Eye (tissue), 1 donor: ENCODE data around the gene PTPN14.
A peak's percentile ranks its signal among the peaks of the same experiment; 100 is the strongest.
"Not testable (repeated sequence)": the region's sequence is repeated elsewhere in the genome, so short reads cannot be mapped to it uniquely, and the experiment has no call there.

Source experiments
- DNase-seq: peaks from one replicate; pipeline ENCODE4 v3.0.0-alpha.2; 2015

PTPN14 gene

GRCh38 chr1:214506972-214507431 lies 44.4 kb downstream of the PTPN14 start:
- DNase-seq: no peak

GRCh38 chr1:214505134-214505533 lies 46.3 kb downstream of the PTPN14 start:
- DNase-seq: no peak

- DNase-seq: no peak
Measured at GRCh38 chr1:214504330-214504729, 47.1 kb downstream of the PTPN14 start.

GRCh38 chr1:214503553-214503952 lies 47.8 kb downstream of the PTPN14 start:
- DNase-seq: no peak

DNA sequence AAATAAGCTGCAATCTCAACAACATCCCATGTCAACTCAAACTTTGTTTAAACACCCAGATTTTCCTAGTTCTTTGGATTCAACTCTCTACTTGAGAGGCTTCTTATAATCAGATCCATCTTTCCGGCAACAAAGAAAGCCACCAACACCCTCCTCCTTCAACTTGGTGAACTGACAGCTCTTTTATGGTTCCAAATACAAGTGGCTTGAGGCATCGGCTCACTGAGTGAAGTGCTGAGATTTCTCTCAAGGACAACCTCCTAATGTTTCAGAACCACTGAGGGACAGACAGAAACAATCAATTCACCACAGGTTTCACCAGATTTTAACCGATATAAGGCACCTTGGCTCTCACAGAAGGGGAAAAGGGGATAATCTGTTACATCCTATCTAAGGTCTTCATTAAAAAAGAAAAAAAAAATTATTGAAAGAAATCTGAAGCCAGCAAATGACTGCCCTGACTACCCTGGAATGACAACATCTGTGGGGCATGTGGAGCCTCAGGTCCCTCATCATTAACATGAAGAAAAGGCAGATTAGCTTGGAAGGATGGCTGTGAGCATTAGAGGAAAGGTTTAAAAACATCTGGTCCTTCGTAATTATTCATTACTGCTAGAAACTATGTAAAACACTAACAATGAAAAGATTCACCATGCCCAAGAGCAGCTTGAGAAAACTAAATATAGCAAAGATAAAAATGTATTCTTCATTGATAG lies 50.9 kb downstream of the PTPN14 start:
- peak; percentile 8 for DNase-seq

DNA sequence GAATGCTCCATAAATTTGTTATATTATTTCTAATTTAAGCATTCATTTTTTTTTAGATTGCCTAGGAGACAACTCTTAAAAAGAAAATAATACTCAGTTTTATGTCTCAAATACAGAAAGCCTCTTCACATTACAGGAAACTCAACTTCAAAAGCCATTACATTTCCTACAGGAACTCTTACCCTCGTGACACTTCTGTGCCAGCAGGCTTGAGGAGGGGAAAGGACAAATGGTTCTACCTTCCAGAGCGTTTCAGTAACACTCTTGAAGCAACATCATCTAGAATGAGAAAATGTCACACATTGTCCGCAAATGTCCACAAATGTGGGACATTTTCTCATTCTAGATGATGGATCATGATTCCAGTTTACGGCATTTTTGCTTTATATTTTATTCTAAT lies 51.7 kb downstream of the PTPN14 start:
- no peak for DNase-seq

- DNase-seq: no peak
Measured at GRCh38 chr1:214498021-214498420, 53.4 kb downstream of the PTPN14 start.

DNA sequence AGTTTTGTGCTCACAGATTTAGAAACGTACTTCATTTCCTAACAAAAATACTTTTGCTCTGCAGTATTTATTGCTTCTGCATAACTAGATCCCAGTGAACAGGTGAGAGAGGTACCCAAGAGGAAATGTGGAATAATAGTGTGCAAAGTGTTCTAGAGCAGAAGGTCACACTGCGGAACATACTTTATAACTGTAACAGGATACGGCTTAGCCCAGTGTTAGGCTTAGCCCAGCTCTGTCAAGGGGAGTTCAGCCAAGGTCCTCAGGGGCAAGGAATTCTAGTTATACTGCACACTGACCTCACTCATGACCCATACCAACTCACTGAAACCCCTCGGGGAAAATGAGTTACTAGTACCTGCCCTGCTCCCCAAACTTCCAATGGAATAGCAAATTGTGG lies 55.3 kb downstream of the PTPN14 start:
- DNase-seq: no peak

DNA sequence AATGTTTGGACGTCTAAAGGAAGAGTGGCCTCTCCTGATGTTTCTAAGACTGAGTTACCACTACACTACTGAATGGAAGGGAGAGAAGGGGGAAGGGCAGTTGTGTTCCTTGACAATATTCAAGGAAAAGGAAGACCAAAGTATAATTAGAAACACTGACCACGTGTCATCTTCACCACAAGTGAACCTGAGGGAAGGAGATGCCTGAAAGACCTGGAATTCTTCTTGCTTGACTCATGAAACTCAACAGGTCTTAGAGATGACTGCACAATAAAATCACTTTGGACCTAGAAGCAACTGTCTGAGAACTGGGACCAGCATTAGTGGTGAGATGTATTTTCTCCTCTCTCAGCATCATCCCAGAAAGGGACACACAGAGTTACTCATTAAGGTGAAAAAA lies 56.7 kb downstream of the PTPN14 start:
- no peak for DNase-seq

GRCh38 chr1:214494179-214494578 lies 57.2 kb downstream of the PTPN14 start:
- DNase-seq: not testable (repeated sequence)

- no peak for DNase-seq
Measured at GRCh38 chr1:214493126-214493796, 58.1 kb downstream of the PTPN14 start.

GRCh38 chr1:214492401-214493075 lies 58.9 kb downstream of the PTPN14 start:
- DNase-seq: no peak

DNA sequence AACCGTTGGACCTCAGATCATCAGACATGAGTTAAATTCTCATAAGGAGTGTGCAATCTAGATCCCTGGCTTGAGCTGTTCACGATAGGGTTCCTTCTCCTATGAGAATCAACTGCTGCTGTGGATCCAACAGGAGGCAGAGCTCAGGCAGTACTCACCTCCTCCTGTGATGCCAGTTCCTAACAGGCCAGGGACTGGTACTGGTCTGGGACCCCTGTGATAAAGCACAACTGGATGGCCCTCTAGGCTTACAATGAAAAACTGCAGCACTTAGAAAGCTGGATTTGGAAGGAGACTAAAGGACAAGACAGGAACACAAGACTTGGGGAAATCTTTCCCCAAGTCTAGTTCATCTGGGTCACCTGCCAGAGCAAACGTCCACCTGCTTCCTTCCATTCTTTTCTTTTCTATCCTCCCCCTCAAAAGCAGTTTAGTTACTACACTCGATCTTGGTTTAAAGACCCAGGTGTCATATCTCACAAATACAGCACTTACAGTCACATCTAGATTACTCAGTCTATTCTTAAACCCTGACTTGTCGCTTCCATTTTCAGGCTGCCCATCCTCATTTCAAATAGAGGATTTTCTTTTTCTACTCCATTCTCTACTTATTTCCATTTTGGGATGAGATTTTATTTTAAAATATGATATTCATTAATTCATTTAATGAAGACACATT lies 59.8 kb downstream of the PTPN14 start:
- DNase-seq: no peak

DNA sequence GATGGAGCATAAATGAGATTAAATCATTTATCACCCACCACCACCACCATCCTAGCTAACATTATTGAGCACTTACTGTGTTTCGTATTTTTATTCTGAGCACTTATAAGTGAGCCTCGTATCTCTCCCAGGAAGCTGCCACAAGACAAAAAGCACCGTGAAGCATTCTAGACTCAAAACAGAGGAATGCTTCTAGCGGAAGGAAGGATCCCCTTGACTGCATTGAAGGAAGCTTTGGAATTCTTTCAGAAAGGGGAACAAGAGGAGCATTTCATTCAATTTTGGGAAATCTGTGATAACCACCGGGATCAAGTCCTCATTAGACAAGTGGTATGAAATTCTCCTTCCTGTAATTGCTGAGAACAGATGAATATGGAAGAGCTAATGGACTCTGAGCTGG lies 66.3 kb downstream of the PTPN14 start:
- DNase-seq: no peak

- DNase-seq: not testable (repeated sequence)
Measured at GRCh38 chr1:214483180-214483579, 68.2 kb downstream of the PTPN14 start.

DNA sequence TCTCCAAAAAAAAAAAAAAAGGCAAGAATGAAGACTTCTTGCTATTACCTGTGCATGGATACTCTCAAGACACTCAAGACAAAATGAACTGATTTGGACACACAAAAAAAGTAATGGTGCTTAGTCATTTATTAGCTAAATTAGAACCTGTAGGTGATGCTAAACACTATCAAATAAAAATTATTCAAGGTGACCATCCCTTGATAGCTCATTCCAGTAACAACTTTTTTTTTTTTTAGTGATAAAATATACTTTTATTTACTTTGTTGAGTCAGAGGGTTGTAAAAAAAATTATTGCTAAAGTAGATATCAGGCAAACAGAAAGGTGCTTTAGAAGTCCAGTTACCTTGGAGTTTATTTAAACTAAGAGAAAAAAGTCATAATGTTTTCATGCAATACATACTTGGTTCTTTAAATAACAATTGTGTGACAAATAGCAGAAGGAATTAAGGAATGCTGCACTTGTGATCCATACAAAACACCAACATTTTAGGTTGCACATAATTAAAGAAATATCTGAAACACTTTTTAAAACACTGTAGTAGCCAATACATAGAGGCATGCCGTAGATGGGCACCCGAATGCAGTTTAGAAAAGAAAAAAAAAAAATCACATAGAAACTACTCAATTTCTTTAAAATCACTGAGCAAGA lies 69.3 kb downstream of the PTPN14 start:
- not testable (repeated sequence) for DNase-seq

DNA sequence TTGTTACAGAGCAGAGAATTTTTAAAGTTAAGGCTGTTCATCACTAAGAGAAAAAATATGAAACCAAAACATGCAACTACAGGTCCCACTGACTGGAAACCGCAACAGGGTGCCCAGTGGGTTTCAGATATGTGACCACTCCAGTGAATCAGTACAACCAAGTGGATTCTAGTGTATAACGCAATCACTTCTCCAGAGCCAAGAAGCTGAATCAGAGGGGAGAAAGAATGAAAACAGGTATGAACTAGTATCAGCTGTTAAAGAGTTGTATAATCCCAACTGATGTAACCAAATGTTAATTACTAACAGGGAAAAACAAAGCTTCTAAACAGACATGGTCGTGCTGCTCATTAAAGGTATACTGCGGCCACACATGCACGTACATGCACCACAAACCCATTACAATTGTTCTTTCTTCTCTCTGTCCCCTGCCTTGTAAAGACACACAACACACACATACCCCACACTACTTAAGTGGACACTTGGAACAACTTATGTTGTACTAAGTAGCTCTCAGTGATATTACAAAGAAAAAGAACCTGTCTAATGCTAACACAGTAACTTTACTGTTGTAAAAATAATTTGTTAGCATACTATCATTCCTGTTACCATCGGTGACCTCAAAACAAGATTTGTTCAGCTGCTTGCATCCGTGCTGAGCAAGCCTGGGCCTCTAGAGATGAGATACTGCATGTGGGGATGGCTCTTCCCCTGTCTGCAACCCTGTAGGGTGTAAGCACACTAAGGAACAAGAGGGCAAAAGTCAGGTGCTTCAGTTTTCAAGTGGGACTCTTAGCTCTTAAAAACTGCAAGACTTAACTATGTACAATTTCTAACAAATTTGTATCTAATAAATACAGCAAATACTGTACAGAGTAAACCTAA lies 74.2 kb downstream of the PTPN14 start:
- no peak for DNase-seq

GRCh38 chr1:214476229-214476985 lies 75.0 kb downstream of the PTPN14 start:
- DNase-seq: no peak

DNA sequence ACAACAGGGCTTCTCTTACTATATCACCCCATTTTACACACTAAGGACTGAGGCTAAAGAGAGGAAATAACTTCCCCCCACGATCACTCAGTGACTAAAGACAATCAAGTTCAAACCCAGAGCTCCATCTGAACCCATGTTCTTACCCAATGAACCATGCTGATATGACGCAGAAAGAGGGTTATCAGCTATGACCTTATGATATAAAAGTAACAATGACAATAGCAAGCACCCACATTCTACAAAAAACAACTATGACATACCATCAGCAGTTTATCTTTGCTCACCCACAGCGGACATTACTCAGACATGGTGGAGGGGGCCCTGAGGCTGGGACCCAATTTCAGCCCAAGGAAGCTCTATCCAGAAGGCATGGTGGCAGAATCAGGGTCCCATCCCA lies 75.7 kb downstream of the PTPN14 start:
- DNase-seq: no peak

DNA sequence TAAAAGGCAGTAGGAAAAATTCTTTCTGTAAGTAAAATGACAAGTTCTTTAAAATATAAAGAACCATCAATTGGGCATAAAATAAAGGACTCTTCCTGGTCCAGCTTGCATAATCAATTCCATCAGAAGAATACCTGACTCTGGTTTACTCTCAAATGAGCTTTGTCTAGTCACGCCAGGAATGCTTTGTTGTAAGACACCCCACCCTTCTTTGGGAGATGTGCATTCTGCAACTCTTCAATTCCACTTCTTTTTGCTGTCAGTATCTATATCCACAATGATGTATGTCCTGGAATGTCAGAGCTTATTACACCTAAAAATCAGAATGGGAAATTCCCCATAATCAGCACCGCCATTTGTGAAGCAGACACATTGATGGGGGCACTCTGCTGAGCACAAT lies 76.1 kb downstream of the PTPN14 start:
- DNase-seq: no peak

- DNase-seq: no peak
Measured at GRCh38 chr1:214474467-214474866, 76.9 kb downstream of the PTPN14 start.
